Esophagus squamous epithelium (tissue), 5 donors: ENCODE measurements around the gene PHAX. TPM values are rescaled to one million over a fixed set of nuclear protein-coding genes. Genes with fewer than 3 reads are reported as not detected.

Experiments used
- DNase-seq: peaks from one replicate; lab custom pipeline; 2025; lab: John Stamatoyannopoulos, UW
- H3K27ac ChIP-seq, 4 donors: fragments of 200-600 bp; sonication (generic); one replicate each; pipeline ENCODE4 v1.5.1; 2016 to 2019; ENCODE audit warnings: mild to moderate bottlenecking in 1 of 4
- H3K27me3 ChIP-seq, 4 donors: fragments of 200-600 bp; sonication (generic); 1 replicate in 3 of 4; 2 replicates in 1 of 4; pipeline versions ENCODE4 v1.5.1 to v1.6.0; 2017 to 2021; ENCODE audit warnings: antibody characterized with exemption in 1 of 4
- H3K36me3 ChIP-seq, 3 donors: fragments of 200-600 bp; sonication (generic); one replicate each; pipeline ENCODE4 v1.5.1; 2016 to 2019
- H3K4me1 ChIP-seq, 3 donors: fragments of 200-600 bp; sonication (generic); one replicate each; pipeline ENCODE4 v1.5.1; 2017 to 2019
- H3K4me3 ChIP-seq, 4 donors: fragments of 200-600 bp; sonication (generic); 1 replicate in 3 of 4; 2 replicates in 1 of 4; pipeline ENCODE4 v1.5.1; 2016 to 2019; ENCODE audit warnings: mild to moderate bottlenecking in 2 of 4, moderate library complexity in 1 of 4
- H3K9me3 ChIP-seq, 3 donors: fragments of 200-600 bp; sonication (generic); one replicate each; pipeline ENCODE4 v1.5.1; 2016 to 2019
- CTCF ChIP-seq, 6 experiments: fragments of 450-650 bp in 4 of 6; fragments of 200-600 bp in 2 of 6; sonication (generic) in 2 of 6; IDR thresholded peaks; one replicate each; pipeline ENCODE4 v1.5.1; 2016 to 2019; ENCODE audit warnings: antibody characterized with exemption in 6 of 6, mild to moderate bottlenecking in 4 of 6, moderate library complexity in 4 of 6
- POLR2A ChIP-seq, 4 donors: fragments of 450-650 bp; IDR thresholded peaks; one replicate each; pipeline ENCODE4 v1.6.1; 2017; ENCODE audit warnings: antibody characterized with exemption in 4 of 4, mild to moderate bottlenecking in 4 of 4, moderate library complexity in 3 of 4
- WGBS, 2 donors: methylation state at CpG; one replicate each; pipeline ENCODE4 v1.1.5; 2018; 5-methylcytosine and 5-hydroxymethylcytosine counted together
- intact Hi-C: fragments of 100-400 bp; cut with DNase I; formaldehyde crosslinking; loops from one replicate; pipeline ENCODE4 v1.15.0; 2022
- total RNA-seq, 4 donors: library from RNA; depleted of rRNA; stranded (reverse); fragments of >200 nt; gene quantifications; one replicate each; pipeline ENCODE4 v1.1.0, GENCODE V29; 2016
- donor health status: DM: yes; HTN: yes; CAD: no.

The PHAX gene
- total RNA-seq, 4 donors from 2014 or later: 40.3 to 59.5 (median 49.3) TPM

- Histone ChIP-seq H3K36me3 (no peaks in the 10 kb centered on the region), H3K27me3 (no peaks in the 10 kb centered on the region), H3K4me1 (no peaks in the 10 kb centered on the region), H3K9me3 (no peaks in the 10 kb centered on the region), H3K27ac (no peak overlapping the region), H3K4me3 (no peak overlapping the region)
- TF ChIP-seq CTCF (IDR thresholded peaks at IDR 0.05) (no peak), POLR2A (IDR thresholded peaks at IDR 0.05) (no peak)
- no peak for DNase-seq
- WGBS, 2 donors: 74 to 83% methylated on average over 3 to 4 of the region's 4 CpGs
- intact Hi-C loops: no loop called here
Observed at GRCh38 chr5:126633552-126633951, 32.8 kb downstream of the PHAX start.

- 96 to 97% methylated on average over 3 of the region's 3 CpGs for WGBS, 2 donors
- DNase-seq: no peak
- no peaks in the 10 kb centered on the region for H3K36me3 ChIP-seq
- H3K27ac ChIP-seq: no peak overlapping the region
- no peaks in the 10 kb centered on the region for H3K9me3 ChIP-seq
- intact Hi-C loops: no loop called here
- no peaks in the 10 kb centered on the region for H3K27me3 ChIP-seq
- H3K4me1 ChIP-seq: no peaks in the 10 kb centered on the region
- H3K4me3 ChIP-seq: no peak overlapping the region
- no peak for TF ChIP-seq CTCF (IDR thresholded peaks at IDR 0.05)
- no peak for TF ChIP-seq POLR2A (IDR thresholded peaks at IDR 0.05)
Observed at GRCh38 chr5:126635585-126635984, 34.8 kb downstream of the PHAX start.

GRCh38 chr5:126636956-126637355 lies 36.2 kb downstream of the PHAX start:
- WGBS, 2 donors: 69 to 82% methylated on average over 1 of the region's 1 CpG
- TF ChIP-seq POLR2A (IDR thresholded peaks at IDR 0.05): no peak
- TF ChIP-seq CTCF (IDR thresholded peaks at IDR 0.05): no peak
- Histone ChIP-seq H3K36me3 (no peaks in the 10 kb centered on the region), H3K4me3 (no peak overlapping the region), H3K27me3 (no peaks in the 10 kb centered on the region), H3K9me3 (no peaks in the 10 kb centered on the region), H3K4me1 (no peaks in the 10 kb centered on the region), H3K27ac (no peak overlapping the region)
- intact Hi-C loops: no loop called here
- DNase-seq: no peak

- Histone ChIP-seq H3K4me3 (no peak overlapping the region), H3K27me3 (no peaks in the 10 kb centered on the region), H3K36me3 (no peaks in the 10 kb centered on the region), H3K27ac (no peak overlapping the region), H3K9me3 (peaks cover 0 to 13% (median 0%) of the 10 kb centered on the region in 3 donors), H3K4me1 (no peaks in the 10 kb centered on the region)
- 78 to 80% methylated on average over 1 of the region's 1 CpG for WGBS, 2 donors
- intact Hi-C loops: no loop called here
- TF ChIP-seq POLR2A (IDR thresholded peaks at IDR 0.05) (no peak), CTCF (IDR thresholded peaks at IDR 0.05) (no peak)
- DNase-seq: no peak
Observed at GRCh38 chr5:126640866-126641265, 40.1 kb downstream of the PHAX start.

- H3K4me3 ChIP-seq: no peak overlapping the region
Observed at GRCh38 chr5:126641387-126641786, 40.6 kb downstream of the PHAX start.

More at GRCh38 chr5:126641387-126641786, 40.6 kb downstream of the PHAX start:
- Histone ChIP-seq H3K4me1 (no peaks in the 10 kb centered on the region), H3K36me3 (no peaks in the 10 kb centered on the region), H3K27me3 (no peaks in the 10 kb centered on the region), H3K27ac (no peak overlapping the region), H3K9me3 (peaks cover 0 to 13% (median 0%) of the 10 kb centered on the region in 3 donors)
- no peak for TF ChIP-seq CTCF (IDR thresholded peaks at IDR 0.05)
- TF ChIP-seq POLR2A (IDR thresholded peaks at IDR 0.05): no peak
- WGBS, 2 donors: 92 to 95% methylated on average over 5 of the region's 5 CpGs
- DNase-seq: no peak
- intact Hi-C loops: no loop called here
